ENCODE measurements around the gene UBE2R2. TPM values are rescaled to one million over a fixed set of nuclear protein-coding genes. Genes with fewer than 3 reads are reported as not detected.

Gene UBE2R2
- total and polyA plus RNA-seq, 2 of the 4 experiments (the other 2 are of a cell fraction), result 12.7 to 24.8 TPM

DNA sequence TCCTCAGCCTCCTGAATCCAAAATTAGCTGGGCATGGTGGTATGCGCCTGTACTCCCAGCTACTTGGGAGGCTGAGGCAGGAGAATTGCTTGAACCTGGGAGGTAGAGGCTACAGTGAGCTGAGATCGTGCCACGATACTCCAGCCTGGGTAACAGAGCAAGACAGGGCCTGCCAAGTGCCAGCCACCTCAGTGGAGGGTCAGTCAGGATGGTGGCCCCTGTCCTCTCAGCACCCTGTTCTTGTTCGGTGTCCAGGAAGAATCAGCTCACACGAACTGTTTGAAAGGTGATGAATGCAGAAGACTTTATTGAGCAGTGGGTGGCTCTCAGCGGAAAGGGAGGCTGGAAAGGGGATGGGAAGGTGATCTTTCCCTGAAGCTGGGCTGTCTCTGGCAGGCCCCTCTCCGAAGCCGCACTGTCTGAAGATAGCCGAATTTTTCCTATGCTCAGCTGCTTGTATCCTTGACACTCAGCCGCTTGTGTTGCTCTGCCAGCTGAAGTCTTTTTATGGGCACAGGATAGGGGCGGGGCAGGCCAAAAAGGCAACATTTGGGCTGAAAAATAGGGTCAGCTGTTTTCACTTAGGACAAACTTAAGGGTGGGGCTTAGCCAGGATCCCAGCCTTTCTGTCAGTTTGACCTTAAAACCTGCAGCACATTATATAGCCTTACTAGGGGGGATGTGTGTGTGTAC is 50.9 kb downstream of the UBE2R2 start:
- H3K9me3 ChIP-seq (ENCODE audit: control insufficient read depth, insufficient read depth, low read length), result no peaks in the 10 kb centered on the region
- no peak overlapping the region for H3K4me3 ChIP-seq (ENCODE audit: insufficient read depth, low read depth, low read length)
- H3K36me3 ChIP-seq (ENCODE audit: control insufficient read depth, insufficient read depth, low read length), result no peaks in the 10 kb centered on the region; the same call in 1 of the 2 replicates
- H2BK5ac ChIP-seq (ENCODE audit: low read depth, low read length, poor library complexity, severe bottlenecking), result no peak overlapping the region
- ChIA-PET CTCF (interaction anchor here (0.6 kb wide), 1 partner anchor 21 kb away, joined by 4 read pairs; no protein-coding TSS in a partner anchor), POLR2A (ENCODE audit: unreplicated experiment) (no interaction called here)
- 60% methylated on average over 6 of the region's 11 CpGs; no CpG with 5 or more reads in 1 of the 2 experiments for WGBS, 2 experiments (ENCODE audit: extremely low coverage in 2 of 2, insufficient read length in 1 of 2)
- in situ Hi-C loops (cut with MboI; ENCODE audit: low sequenced_read_pairs), result no loop called here
- intact Hi-C loops (cut with micrococcal nuclease), result no loop called here
- H2AK5ac ChIP-seq (ENCODE audit: low read depth, low read length), result no peak overlapping the region
- H2BK20ac ChIP-seq (ENCODE audit: low read depth, low read length), result no peak overlapping the region
- peaks cover 0 to 78% of the 10 kb centered on the region in 2 experiments; a peak in 2 of 4 replicates for H3K79me1 ChIP-seq (ENCODE audit: low read depth in 1 of 2, low read length in 2 of 2)
- ATAC-seq (ENCODE audit: low read depth) (peak; percentile 25), DNase-seq (no peak)
- H3K18ac ChIP-seq (ENCODE audit: low read depth, low read length), result no peak overlapping the region
- H2BK15ac ChIP-seq (ENCODE audit: low read depth, low read length), result no peak overlapping the region
- no peak overlapping the region for H4K91ac ChIP-seq (ENCODE audit: insufficient read depth, low read depth, low read length)
- H3K4me1 ChIP-seq (ENCODE audit: control insufficient read depth, insufficient read depth, low read length), result peaks cover 7% of the 10 kb centered on the region
- no peak overlapping the region for H3K9ac ChIP-seq (ENCODE audit: low read depth, low read length)
- no peak overlapping the region for H3K4me2 ChIP-seq (ENCODE audit: low read depth, low read length)
- H3K56ac ChIP-seq (ENCODE audit: extremely low read depth, insufficient read depth, low read length), result no peak overlapping the region
- no peak overlapping the region for H4K8ac ChIP-seq (ENCODE audit: low read depth in 2 of 2, low read length in 2 of 2)
- TF ChIP-seq FOS (IDR thresholded peaks at IDR 0.05; ENCODE audit: low read depth, low read length) (no peak), RAD21 (IDR thresholded peaks at IDR 0.05; ENCODE audit: low read length) (no peak), SMC3 (IDR thresholded peaks at IDR 0.05; ENCODE audit: low read depth, low read length) (no peak), CHD1 (IDR thresholded peaks at IDR 0.05; ENCODE audit: low read depth, low read length) (no peak), RFX5 (IDR thresholded peaks at IDR 0.05; ENCODE audit: low read depth, low read length) (no peak), CEBPB (IDR thresholded peaks at IDR 0.05; ENCODE audit: low read depth, low read length) (no peak), RCOR1 (IDR thresholded peaks at IDR 0.05; ENCODE audit: insufficient replicate concordance, low read length) (no peak), ELK1 (IDR thresholded peaks at IDR 0.05; ENCODE audit: borderline replicate concordance, low read depth, low read length) (no peak), BHLHE40 (IDR thresholded peaks at IDR 0.05; ENCODE audit: low read depth, low read length) (no peak), MAZ (IDR thresholded peaks at IDR 0.05; ENCODE audit: borderline replicate concordance, low read depth, low read length) (no peak), MXI1 (IDR thresholded peaks at IDR 0.05; ENCODE audit: borderline replicate concordance, low read depth, low read length) (no peak), CTCF (conservative IDR thresholded peaks at IDR 0.05; ENCODE audit: low read depth, low read length) (no peak), POLR2A (IDR thresholded peaks at IDR 0.05; ENCODE audit: low read depth, low read length) (no peak), NFE2L2 (IDR thresholded peaks at IDR 0.05; ENCODE audit: low read depth, low read length) (no peak), MAFK (IDR thresholded peaks at IDR 0.05; ENCODE audit: low read depth, low read length) (no peak)
- TF ChIP-seq, protein P1, sequence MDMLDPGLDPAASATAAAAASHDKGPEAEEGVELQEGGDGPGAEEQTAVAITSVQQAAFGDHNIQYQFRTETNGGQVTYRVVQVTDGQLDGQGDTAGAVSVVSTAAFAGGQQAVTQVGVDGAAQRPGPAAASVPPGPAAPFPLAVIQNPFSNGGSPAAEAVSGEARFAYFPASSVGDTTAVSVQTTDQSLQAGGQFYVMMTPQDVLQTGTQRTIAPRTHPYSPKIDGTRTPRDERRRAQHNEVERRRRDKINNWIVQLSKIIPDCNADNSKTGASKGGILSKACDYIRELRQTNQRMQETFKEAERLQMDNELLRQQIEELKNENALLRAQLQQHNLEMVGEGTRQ (IDR thresholded peaks at IDR 0.05; ENCODE audit: low read depth, low read length), result no peak
- dilution Hi-C loops (cut with HindIII; ENCODE audit: low sequenced_read_pairs, unreplicated experiment), result no loop called here
- peaks cover 81% of the 10 kb centered on the region for H4K20me1 ChIP-seq (ENCODE audit: insufficient read depth, low read length)
- no peak overlapping the region for H2BK120ac ChIP-seq (ENCODE audit: low read depth, low read length)
- no peak overlapping the region for H4K5ac ChIP-seq (ENCODE audit: low read depth, low read length)
- no peak overlapping the region for H2AFZ ChIP-seq (replicated peaks; ENCODE audit: low read length, poor library complexity)
- H2AK9ac ChIP-seq (replicated peaks; ENCODE audit: low read depth, low read length, poor library complexity), result no peak overlapping the region
- no peak overlapping the region for H3K14ac ChIP-seq (replicated peaks; ENCODE audit: low read depth, low read length)
- peaks cover 4% of the 10 kb centered on the region for H3K9me1 ChIP-seq (ENCODE audit: insufficient read depth, low read length)
- H3K23ac ChIP-seq (ENCODE audit: low read depth, low read length), result 0 out of 2 replicates have a peak overlapping the region, but pooled peaks have one; percentile 80
- BruUV-seq (replicated peaks), result no TSS peak
- H3K4ac ChIP-seq (ENCODE audit: low read depth, low read length), result no peak overlapping the region
- H3K27me3 ChIP-seq (ENCODE audit: control insufficient read depth, insufficient read depth, low read length), result no peaks in the 10 kb centered on the region
- no peak overlapping the region for H3K27ac ChIP-seq (ENCODE audit: insufficient read depth, low read length)
